GM18873 (cell line): ENCODE results near the gene AHR.
"Not testable (repeated sequence)": the region's sequence is repeated elsewhere in the genome, so short reads cannot be mapped to it uniquely, and the experiment has no call there.

Experiments
- ATAC-seq: cut with Tn5 transposase; IDR thresholded peaks from one replicate; pipeline ENCODE4 v1.9.1; 2021; ENCODE audit warnings: mild to moderate bottlenecking, moderate library complexity, moderate number of reproducible peaks; ENCODE audit not compliant: unreplicated experiment, low FRiP score

AHR gene

DNA sequence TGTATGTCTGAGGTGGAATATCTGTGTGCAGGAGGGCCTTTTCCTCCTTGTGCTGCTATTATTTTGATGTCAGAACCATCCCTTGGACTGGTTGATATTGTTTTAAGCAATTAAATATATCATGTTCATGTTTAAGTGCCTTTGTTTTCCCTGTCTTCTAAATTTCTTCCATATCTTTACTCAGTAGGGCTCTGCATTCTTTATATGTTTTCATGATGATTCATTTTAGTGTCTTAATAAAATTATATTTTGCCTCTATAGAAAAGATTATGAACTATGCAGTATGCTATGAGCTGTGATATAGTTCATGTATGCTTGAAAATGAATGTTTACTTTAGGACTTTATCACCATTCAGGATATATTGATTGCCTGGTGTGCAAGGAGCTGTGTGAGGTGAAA lies 34.8 kb downstream of the AHR start:
- no peak for ATAC-seq

- ATAC-seq, result peak; percentile 48
These were observed 37.7 kb downstream of the AHR start for GRCh38 chr7:17336168-17336567.

DNA sequence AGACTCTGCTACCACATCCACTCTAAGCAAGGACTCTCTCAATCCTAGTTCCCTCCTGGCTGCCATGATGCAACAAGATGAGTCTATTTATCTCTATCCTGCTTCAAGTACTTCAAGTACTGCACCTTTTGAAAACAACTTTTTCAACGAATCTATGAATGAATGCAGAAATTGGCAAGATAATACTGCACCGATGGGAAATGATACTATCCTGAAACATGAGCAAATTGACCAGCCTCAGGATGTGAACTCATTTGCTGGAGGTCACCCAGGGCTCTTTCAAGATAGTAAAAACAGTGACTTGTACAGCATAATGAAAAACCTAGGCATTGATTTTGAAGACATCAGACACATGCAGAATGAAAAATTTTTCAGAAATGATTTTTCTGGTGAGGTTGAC lies 40.7 kb downstream of the AHR start:
- ATAC-seq, result no peak

DNA sequence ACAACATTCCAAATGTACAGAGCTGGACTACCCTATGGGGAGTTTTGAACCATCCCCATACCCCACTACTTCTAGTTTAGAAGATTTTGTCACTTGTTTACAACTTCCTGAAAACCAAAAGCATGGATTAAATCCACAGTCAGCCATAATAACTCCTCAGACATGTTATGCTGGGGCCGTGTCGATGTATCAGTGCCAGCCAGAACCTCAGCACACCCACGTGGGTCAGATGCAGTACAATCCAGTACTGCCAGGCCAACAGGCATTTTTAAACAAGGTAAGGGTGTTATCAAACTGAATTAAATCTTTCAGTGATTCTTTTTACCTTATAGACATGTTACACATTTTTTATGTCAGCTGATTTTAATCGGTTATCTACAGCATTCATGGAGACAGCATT lies 41.5 kb downstream of the AHR start:
- no peak for ATAC-seq

- ATAC-seq, result no peak
These were observed 42.2 kb downstream of the AHR start for GRCh38 chr7:17340655-17341054.

DNA sequence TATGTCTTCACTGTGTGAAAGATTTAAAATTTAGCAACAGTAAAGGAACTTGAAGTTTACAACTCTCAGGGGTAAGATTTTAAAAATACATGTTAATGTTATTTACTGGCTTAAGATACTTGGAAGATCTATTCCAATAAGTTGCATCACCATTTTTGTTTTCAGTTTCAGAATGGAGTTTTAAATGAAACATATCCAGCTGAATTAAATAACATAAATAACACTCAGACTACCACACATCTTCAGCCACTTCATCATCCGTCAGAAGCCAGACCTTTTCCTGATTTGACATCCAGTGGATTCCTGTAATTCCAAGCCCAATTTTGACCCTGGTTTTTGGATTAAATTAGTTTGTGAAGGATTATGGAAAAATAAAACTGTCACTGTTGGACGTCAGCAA lies 44.3 kb downstream of the AHR start:
- ATAC-seq, result no peak

- ATAC-seq, result no peak
These were observed 48.9 kb downstream of the AHR start for GRCh38 chr7:17347401-17347800.

DNA sequence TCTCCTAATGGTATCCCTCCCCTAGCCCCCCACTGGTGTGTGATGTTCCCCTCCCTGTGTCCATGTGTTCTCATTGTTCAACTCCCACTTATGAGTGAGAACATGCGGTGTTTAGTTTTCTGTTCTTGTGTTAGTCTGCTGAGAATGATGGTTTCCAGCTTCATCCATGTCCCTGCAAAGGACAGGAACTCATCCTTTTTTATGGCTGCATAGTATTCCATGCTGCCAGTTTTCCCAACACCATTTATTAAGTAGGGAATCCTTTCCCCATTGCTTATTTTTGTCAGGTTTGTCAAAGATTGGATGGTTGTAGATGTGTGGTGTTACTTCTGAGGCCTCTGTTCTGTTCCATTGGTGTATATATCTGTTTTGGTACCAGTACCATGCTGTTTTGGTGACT lies 50.5 kb downstream of the AHR start:
- ATAC-seq, result not testable (repeated sequence)

GRCh38 chr7:17350321-17350720 lies 51.9 kb downstream of the AHR start:
- ATAC-seq, result not testable (repeated sequence)

- not testable (repeated sequence) for ATAC-seq
These were observed 55.4 kb downstream of the AHR start for GRCh38 chr7:17353650-17354419.

- ATAC-seq, result no peak
These were observed 56.0 kb downstream of the AHR start for GRCh38 chr7:17354473-17354872.

DNA sequence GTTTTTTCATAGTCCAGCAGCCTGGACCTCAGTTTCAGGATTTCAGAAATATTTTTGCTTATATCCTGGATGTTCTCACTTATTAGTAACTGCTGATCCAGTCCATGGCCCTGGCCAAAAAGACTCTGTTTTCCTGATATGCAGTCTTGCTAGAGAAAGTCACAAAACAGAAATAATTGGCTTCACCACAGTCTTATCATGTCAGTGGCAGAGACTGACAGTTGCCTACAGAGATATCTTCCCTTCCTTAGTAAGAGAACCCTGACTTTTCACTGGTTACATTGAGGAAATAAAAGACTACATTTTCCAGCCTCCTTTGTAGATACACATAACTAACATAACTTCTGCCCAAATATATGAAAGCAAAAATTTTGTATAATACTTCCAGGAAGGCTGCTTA lies 56.6 kb downstream of the AHR start:
- ATAC-seq, result no peak

GRCh38 chr7:17357952-17358351 lies 59.5 kb downstream of the AHR start:
- ATAC-seq, result no peak

DNA sequence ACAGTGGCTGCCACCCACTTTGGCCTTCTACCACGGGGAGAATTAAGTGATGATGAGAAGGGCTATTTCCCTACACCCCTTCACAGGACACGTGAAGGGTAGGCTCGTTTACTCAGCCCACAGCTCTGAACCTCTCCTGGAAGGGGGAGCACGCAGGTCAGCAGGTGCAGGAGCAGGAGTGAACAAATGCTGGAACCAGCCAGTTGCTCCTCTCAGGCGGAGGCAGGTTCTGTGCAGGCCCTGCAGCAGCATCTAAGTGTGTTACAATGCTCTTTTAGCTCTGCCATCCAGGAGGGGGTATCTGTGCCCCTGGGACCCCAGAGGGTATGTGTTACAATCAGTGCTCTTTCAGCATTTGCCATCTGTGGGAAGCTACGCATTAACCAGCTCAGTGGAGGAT lies 61.2 kb downstream of the AHR start:
- no peak for ATAC-seq

- ATAC-seq, result no peak
These were observed 64.1 kb downstream of the AHR start for GRCh38 chr7:17362439-17363105.

DNA sequence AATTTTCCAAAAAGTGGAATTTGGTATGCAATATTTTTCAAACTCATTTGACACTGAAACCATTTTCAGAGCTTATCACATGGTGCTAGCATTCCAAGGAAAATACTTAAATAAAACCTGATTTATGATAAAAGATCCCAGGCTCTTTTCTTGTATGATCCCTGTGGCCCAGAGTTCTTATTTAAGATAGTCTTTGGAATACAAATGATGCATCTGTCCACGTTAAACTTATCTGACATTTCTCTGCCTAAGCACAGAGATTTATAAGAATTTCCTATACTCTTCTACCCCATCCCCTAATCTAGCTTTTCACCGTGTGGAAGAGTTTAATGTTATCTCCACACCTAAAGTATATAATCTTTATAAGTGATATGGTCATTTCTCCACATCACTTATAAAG lies 66.2 kb downstream of the AHR start:
- no peak for ATAC-seq

GRCh38 chr7:17365775-17366174 lies 67.3 kb downstream of the AHR start:
- no peak for ATAC-seq

DNA sequence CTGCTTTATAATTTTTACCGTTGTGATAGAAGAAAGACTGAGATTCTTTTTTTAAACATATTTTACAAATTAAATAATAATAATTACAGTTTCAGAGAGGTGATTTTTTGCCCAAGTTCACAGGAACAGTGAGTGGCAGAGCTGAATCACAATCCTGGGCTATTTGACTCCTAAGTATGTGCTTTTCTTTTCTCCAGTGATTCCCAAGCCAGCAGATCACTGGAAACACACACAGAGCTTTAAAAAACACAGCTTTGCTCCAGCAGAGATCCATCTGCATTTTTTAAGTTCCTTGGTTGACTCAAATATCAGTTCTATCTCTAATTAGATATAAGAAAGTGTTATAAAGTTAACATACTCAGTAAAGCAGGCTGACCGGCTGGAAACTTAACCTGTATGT lies 69.0 kb downstream of the AHR start:
- no peak for ATAC-seq

DNA sequence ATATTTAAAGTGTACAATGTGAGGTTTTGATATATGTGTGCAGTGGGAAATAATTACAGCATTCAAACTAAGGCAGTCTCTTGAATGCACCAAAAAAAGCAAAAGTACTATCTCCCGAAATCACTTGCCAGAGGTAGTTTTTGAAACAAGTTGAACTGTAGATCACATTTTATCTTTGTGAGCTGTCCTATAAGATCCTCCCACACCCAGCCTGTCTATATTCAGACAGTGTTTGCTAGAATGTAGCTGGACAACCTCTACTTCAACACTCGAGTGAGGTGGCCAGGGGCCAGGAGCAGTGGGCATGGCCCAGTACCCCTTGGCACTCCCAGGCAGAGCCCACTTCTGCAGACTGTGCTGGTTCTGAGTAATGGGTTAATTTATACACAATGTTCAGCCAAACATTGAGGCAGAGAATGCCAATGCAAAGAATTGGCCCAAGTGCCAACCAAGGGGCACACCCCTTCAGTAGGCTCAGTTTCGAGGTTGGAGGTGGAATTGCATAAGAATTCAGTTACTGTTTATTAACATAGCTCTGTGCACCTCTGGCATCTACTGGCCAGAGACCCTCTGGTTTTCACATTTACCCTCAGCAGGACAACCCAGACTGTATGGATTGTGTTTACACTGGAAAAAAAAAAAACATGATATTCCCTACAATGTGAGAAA lies 70.5 kb downstream of the AHR start:
- no peak for ATAC-seq

DNA sequence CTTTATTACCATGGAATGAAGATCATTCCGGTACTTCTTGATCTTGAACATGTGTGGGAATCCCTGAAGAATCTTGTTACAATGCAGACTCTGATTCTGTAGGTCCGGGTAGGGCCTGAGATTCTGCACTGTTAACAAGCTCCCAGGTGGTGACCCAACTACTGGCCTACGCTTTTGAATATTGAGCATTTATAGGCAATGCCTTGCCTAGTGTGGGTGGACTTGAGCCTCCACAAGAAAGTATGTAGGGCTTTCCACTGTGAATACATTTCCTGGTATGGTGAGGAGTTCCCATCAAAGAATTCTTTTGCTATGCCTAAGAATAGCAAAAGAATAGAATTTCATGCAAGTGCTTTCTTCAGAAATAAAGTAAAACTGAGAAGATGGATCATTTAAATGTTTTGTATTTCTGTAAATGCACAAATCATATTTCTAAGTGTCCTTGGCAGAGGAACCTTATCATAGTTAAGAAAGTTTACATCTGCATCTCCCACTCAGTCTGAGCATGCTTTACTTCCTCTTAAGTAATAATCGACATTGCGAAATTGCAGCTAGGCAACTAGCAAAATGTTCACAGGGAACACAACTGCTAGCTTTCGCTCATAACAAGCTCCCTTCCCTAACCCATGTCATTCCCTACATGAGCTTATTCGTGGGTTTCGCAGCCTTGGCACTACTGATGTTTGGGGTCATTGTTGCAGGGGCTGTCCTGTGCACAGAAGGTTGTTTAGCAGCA lies 71.4 kb downstream of the AHR start:
- no peak for ATAC-seq
